ENCODE measurements around the gene CD1E.

CD1E gene

DNA sequence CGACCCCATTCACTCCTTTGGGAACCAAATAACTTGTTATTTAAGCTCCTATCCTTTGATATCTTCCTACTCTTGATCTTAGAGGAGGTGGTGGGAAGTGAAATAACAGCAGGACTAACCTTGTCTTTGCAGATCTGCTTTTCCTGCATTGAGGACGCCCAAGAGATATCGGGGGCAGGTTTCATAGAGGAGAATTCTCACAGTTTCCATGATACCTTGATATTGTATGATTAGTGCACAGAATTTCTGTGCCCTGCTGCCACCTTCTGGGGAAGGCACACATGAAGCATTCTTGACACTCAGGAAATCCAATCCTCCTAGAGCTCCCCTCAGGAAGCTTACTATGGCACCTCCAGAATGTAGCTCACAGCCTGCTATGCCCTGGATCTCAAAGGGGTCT lies 24.0 kb upstream of the CD1E start:
- Histone ChIP-seq H3K4me2 (ENCODE audit: low read length) (peak overlapping the region; percentile 38), H4K20me1 (ENCODE audit: insufficient read depth, low read length) (no peaks in the 10 kb centered on the region), H3K4me3 (ENCODE audit: low read length) (0 out of 2 replicates have a peak overlapping the region, but pooled peaks have one; percentile 5), H3K9me3 (ENCODE audit: insufficient read depth, low read length) (peaks cover 4% of the 10 kb centered on the region), H3K27ac (ENCODE audit: low read length) (no peak overlapping the region), H3K79me2 (ENCODE audit: low read length) (no peaks in the 10 kb centered on the region), H2AFZ (ENCODE audit: low read depth, low read length) (peak overlapping the region; percentile 20; the same call in 1 of the 2 replicates), H3K9ac (ENCODE audit: low read length) (no peak overlapping the region), H3K27me3 (ENCODE audit: low read depth, low read length) (peaks cover 4% of the 10 kb centered on the region), H3K36me3 (replicated peaks; ENCODE audit: low read depth, low read length) (peaks cover 4% of the 10 kb centered on the region), H3K4me1 (ENCODE audit: low read length) (peaks cover 47% of the 10 kb centered on the region)
- TF ChIP-seq, protein P1, sequence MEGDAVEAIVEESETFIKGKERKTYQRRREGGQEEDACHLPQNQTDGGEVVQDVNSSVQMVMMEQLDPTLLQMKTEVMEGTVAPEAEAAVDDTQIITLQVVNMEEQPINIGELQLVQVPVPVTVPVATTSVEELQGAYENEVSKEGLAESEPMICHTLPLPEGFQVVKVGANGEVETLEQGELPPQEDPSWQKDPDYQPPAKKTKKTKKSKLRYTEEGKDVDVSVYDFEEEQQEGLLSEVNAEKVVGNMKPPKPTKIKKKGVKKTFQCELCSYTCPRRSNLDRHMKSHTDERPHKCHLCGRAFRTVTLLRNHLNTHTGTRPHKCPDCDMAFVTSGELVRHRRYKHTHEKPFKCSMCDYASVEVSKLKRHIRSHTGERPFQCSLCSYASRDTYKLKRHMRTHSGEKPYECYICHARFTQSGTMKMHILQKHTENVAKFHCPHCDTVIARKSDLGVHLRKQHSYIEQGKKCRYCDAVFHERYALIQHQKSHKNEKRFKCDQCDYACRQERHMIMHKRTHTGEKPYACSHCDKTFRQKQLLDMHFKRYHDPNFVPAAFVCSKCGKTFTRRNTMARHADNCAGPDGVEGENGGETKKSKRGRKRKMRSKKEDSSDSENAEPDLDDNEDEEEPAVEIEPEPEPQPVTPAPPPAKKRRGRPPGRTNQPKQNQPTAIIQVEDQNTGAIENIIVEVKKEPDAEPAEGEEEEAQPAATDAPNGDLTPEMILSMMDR (IDR thresholded peaks at IDR 0.05; ENCODE audit: low read depth, low read length), result peak; percentile 97
- TF ChIP-seq EZH2phosphoT487 (IDR thresholded peaks at IDR 0.05; ENCODE audit: low read depth), result no peak

DNA sequence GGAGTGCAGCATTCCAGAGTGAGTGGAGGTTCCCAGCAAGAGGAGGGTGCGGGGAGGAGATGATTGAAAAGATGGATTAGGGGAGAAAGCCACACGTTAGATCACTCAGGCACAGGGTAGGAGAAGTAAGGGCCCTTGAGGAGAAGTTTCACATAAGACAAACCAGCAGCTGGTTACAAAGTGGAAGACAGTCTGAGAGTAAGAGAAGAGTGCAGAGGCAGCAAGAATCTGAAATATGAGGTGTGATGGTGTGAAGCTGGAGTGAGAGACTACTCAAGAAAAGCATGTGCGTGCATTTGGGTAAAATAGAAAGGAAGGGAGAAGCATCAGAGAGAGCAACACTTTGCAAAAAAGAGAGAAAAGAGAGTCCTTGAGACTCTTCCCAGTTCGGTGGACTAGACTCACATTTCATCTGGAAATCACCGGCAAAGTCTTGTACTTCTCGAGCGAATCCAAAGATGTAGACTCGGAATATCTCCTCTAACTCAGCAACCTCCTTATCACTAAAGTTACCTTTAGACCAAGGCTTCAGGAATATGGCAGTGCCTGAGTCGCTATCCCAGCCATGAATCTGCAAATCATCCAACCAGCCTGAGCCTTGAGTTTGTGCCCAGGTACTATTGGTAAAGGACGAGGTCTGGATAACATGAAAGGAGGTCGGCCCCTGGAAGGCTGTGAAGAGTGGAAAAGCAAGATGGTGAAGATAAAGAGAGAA lies 23.1 kb upstream of the CD1E start:
- H4K20me1 ChIP-seq (ENCODE audit: insufficient read depth, low read length), result no peaks in the 10 kb centered on the region
- no peaks in the 10 kb centered on the region for H3K9me3 ChIP-seq (ENCODE audit: insufficient read depth, low read length)
- H3K27ac ChIP-seq (ENCODE audit: low read length), result no peak overlapping the region
- H3K4me2 ChIP-seq (ENCODE audit: low read length), result no peak overlapping the region
- TF ChIP-seq, protein P1 (IDR thresholded peaks at IDR 0.05; ENCODE audit: low read depth, low read length), result no peak
- TF ChIP-seq EZH2phosphoT487 (IDR thresholded peaks at IDR 0.05; ENCODE audit: low read depth), result no peak
- H3K4me3 ChIP-seq (ENCODE audit: low read length), result no peak overlapping the region
- H3K36me3 ChIP-seq (replicated peaks; ENCODE audit: low read depth, low read length), result no peaks in the 10 kb centered on the region
- H3K4me1 ChIP-seq (ENCODE audit: low read length), result peaks cover 45% of the 10 kb centered on the region
- H2AFZ ChIP-seq (ENCODE audit: low read depth, low read length), result no peak overlapping the region
- H3K9ac ChIP-seq (ENCODE audit: low read length), result no peak overlapping the region
- peaks cover 4% of the 10 kb centered on the region for H3K27me3 ChIP-seq (ENCODE audit: low read depth, low read length)
- H3K79me2 ChIP-seq (ENCODE audit: low read length), result no peaks in the 10 kb centered on the region

DNA sequence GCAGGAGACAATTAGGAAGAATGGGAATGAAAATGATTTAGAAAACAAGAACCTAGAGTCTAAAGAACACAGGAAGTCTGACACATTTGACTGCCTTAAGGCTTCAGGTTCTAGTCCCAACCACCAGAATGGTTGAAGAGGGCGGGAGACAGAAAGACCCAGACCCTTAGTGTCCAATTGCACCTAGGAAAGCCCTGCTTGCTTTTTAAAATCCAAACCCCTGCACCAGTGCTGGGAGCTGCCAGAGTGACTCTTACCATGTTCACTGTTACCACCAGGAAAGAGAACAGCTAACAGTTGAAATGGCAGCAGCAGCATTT lies 22.6 kb upstream of the CD1E start:
- no peak for TF ChIP-seq EZH2phosphoT487 (IDR thresholded peaks at IDR 0.05; ENCODE audit: low read depth)
- TF ChIP-seq, protein P1 (IDR thresholded peaks at IDR 0.05; ENCODE audit: low read depth, low read length), result no peak
- H3K4me3 ChIP-seq (ENCODE audit: low read length), result no peak overlapping the region
- no peaks in the 10 kb centered on the region for H4K20me1 ChIP-seq (ENCODE audit: insufficient read depth, low read length)
- no peak overlapping the region for H3K9ac ChIP-seq (ENCODE audit: low read length)
- H3K9me3 ChIP-seq (ENCODE audit: insufficient read depth, low read length), result no peaks in the 10 kb centered on the region
- no peaks in the 10 kb centered on the region for H3K36me3 ChIP-seq (replicated peaks; ENCODE audit: low read depth, low read length)
- H2AFZ ChIP-seq (ENCODE audit: low read depth, low read length), result no peak overlapping the region
- H3K4me2 ChIP-seq (ENCODE audit: low read length), result no peak overlapping the region
- peaks cover 4% of the 10 kb centered on the region for H3K27me3 ChIP-seq (ENCODE audit: low read depth, low read length)
- H3K79me2 ChIP-seq (ENCODE audit: low read length), result no peaks in the 10 kb centered on the region
- no peak overlapping the region for H3K27ac ChIP-seq (ENCODE audit: low read length)
- H3K4me1 ChIP-seq (ENCODE audit: low read length), result peaks cover 45% of the 10 kb centered on the region

DNA sequence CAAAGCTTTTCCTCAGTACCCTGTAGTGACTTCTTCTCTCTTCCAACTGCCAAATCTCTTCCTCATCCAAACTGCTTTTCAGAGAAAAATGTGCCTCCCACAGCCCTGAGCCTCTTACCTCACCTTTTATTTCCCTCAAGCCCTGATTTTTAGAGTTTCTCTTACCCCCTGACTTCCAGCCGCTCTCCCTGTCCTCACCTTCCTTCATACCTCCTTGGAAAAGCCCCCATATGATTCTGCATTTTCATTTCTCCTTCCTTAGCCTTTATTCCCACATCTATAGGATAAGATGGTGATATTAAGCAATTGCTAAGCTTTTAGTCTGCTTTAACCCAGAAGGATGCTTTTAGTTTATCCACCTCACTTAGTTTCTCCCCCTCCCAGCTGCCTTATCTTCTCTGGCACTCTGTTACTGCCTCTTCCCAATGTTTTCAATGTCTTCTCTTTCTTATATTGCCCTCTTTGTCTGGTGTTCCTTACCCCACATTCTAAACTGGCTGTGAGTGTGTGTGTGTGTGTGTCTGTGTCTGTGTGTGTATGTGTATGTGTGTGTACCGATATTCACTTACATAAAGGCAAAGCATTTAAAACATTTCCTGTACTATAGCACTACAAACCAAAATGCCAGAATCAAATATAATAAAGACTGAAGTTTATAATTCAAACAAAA lies 22.1 kb upstream of the CD1E start, which contains the start of gene CD1B:
Gene CD1B (minus strand): TSS at position 51 of the 670 bp plus-strand sequence. CDS start 108 bp downstream, outside the sequence.
- H3K4me3 ChIP-seq (ENCODE audit: low read length), result no peak within 1 kb of the TSS
- H3K4me1 ChIP-seq (ENCODE audit: low read length), result peaks cover 45% of the 10 kb centered on the region
- no peaks in the 10 kb centered on the region for H3K9me3 ChIP-seq (ENCODE audit: insufficient read depth, low read length)
- no peak within 1 kb of the TSS for H2AFZ ChIP-seq (ENCODE audit: low read depth, low read length)
- H3K4me2 ChIP-seq (ENCODE audit: low read length), result no peak within 1 kb of the TSS
- no peaks in the 10 kb centered on the region for H3K79me2 ChIP-seq (ENCODE audit: low read length)
- H3K27me3 ChIP-seq (ENCODE audit: low read depth, low read length), result peaks cover 4% of the 10 kb centered on the region
- no peak within 1 kb of the TSS for H3K27ac ChIP-seq (ENCODE audit: low read length)
- H3K36me3 ChIP-seq (replicated peaks; ENCODE audit: low read depth, low read length), result no peaks in the 10 kb centered on the region
- no peak for TF ChIP-seq EZH2phosphoT487 (IDR thresholded peaks at IDR 0.05; ENCODE audit: low read depth)
- TF ChIP-seq, protein P1 (IDR thresholded peaks at IDR 0.05; ENCODE audit: low read depth, low read length), result no peak
- no peaks in the 10 kb centered on the region for H4K20me1 ChIP-seq (ENCODE audit: insufficient read depth, low read length)
- no peak within 1 kb of the TSS for H3K9ac ChIP-seq (ENCODE audit: low read length)

Data from OCI-LY3 (cell line).